PC-3 (cell line): ENCODE data around the gene TCFL5. TPM values are rescaled to one million over a fixed set of nuclear protein-coding genes. Genes with fewer than 3 reads are reported as not detected.
A peak's percentile ranks its signal among the peaks of the same experiment; 100 is the strongest.
"Not testable (repeated sequence)": the region's sequence is repeated elsewhere in the genome, so short reads cannot be mapped to it uniquely, and the experiment has no call there.

ENCODE experiments used
- ATAC-seq: fragments of 200-7000 bp; cut with Tn5 transposase; 2 replicates; pipeline ENCODE4 v1.9.1; 2020; ENCODE audit warnings: mild to moderate bottlenecking, moderate library complexity
- BruUV-seq: library from RNA; stranded (reverse); fragments of 400-500 nt; replicated peaks from 2 replicates; lab custom pipeline; 2021; lab: Mats Ljungman, UMichigan
- CTCF ChIA-PET: fragments of 300-600 bp; sonication (Branson Sonifier 250); formaldehyde crosslinking; loops from one replicate; lab custom pipeline; 2022; ENCODE audit warnings: antibody characterized with exemption; lab: Charles Lee
- POLR2A ChIA-PET: fragments of 300-600 bp; sonication (Branson Sonifier 250); formaldehyde crosslinking; loops from one replicate; lab custom pipeline; 2022; ENCODE audit warnings: antibody characterized with exemption; ENCODE audit not compliant: unreplicated experiment; lab: Charles Lee
- DNase-seq: peaks from one replicate; pipeline ENCODE4 v3.0.0-alpha.2; 2015
- H2AFZ ChIP-seq: fragments of 300-600 bp; sonication (generic); 2 replicates; pipeline ENCODE4 v1.6.0; 2016; ENCODE audit warnings: antibody characterized with exemption, low read length
- H3F3A ChIP-seq: fragments of 300-600 bp; sonication (generic); one replicate; pipeline ENCODE4 v1.6.0; 2017; ENCODE audit warnings: antibody characterized with exemption, low read length, control low read depth, mild to moderate bottlenecking; ENCODE audit not compliant: unreplicated experiment
- H3K27ac ChIP-seq: fragments of 300-600 bp; sonication (generic); 2 replicates; pipeline ENCODE4 v1.5.1; 2016; ENCODE audit warnings: mild to moderate bottlenecking, low read length
- H3K27me3 ChIP-seq: fragments of 300-600 bp; sonication (generic); 2 replicates; pipeline ENCODE4 v1.6.1; 2016; ENCODE audit warnings: low read length, mixed read lengths
- H3K36me3 ChIP-seq: fragments of 300-600 bp; sonication (generic); 2 replicates; pipeline ENCODE4 v1.6.1; 2016; ENCODE audit warnings: low read depth, mixed run types, low read length, mixed read lengths
- H3K4me1 ChIP-seq: fragments of 300-600 bp; sonication (generic); 2 replicates; pipeline ENCODE4 v1.5.1; 2016; ENCODE audit warnings: low read length; ENCODE audit not compliant: insufficient read depth
- H3K4me2 ChIP-seq: fragments of 300-600 bp; sonication (generic); 2 replicates; pipeline ENCODE4 v1.6.0; 2016; ENCODE audit warnings: low read length
- H3K4me3 ChIP-seq: fragments of 300-600 bp; sonication (generic); 2 replicates; pipeline ENCODE4 v1.5.1; 2016; ENCODE audit warnings: mild to moderate bottlenecking, low read length, mixed read lengths
- H3K79me2 ChIP-seq: fragments of 300-600 bp; sonication (generic); 2 replicates; pipeline ENCODE4 v1.6.1; 2017; ENCODE audit warnings: low read length, mixed read lengths
- H3K9ac ChIP-seq: fragments of 300-600 bp; sonication (generic); 2 replicates; pipeline ENCODE4 v1.6.0; 2016; ENCODE audit warnings: mild to moderate bottlenecking, low read length
- H3K9me2 ChIP-seq: fragments of 300-600 bp; sonication (generic); replicated peaks from 2 replicates; pipeline ENCODE4 v1.6.1; 2016; ENCODE audit warnings: mixed run types, low read length, mixed read lengths
- H3K9me3 ChIP-seq: fragments of 300-600 bp; sonication (generic); 2 replicates; pipeline ENCODE4 v1.6.1; 2016; ENCODE audit warnings: low read length, mixed read lengths
- H4K20me1 ChIP-seq: fragments of 300-600 bp; sonication (generic); 2 replicates; pipeline ENCODE4 v1.6.1; 2016; ENCODE audit warnings: low read length, mixed read lengths
- CTCF ChIP-seq: fragments of 300-600 bp; sonication (generic); conservative IDR thresholded peaks from 2 replicates; pipeline ENCODE4 v1.5.1; 2017; ENCODE audit warnings: antibody characterized with exemption, low read depth, mild to moderate bottlenecking, low read length
- EZH2 ChIP-seq: fragments of 300-600 bp; sonication (generic); IDR thresholded peaks from one replicate; pipeline ENCODE4 v1.6.1; 2017; ENCODE audit warnings: antibody characterized with exemption, mild to moderate bottlenecking, low read length; ENCODE audit not compliant: unreplicated experiment
- EZH2phosphoT487 ChIP-seq: fragments of 300-600 bp; sonication (generic); IDR thresholded peaks from 2 replicates; pipeline ENCODE4 v1.6.1; 2018; ENCODE audit warnings: mild to moderate bottlenecking, antibody characterized with exemption, low read length, borderline replicate concordance
- intact Hi-C: fragments of 100-400 bp; cut with micrococcal nuclease; formaldehyde crosslinking; loops from 2 replicates; pipeline ENCODE4 v1.9.0; 2023
- total RNA-seq: library from RNA; depleted of rRNA; stranded (reverse); fragments of >200 nt; gene quantifications from 2 replicates; pipeline ENCODE4 v1.2.3, GENCODE V29; 2014

The TCFL5 gene
- total RNA-seq, 1 experiment from 2014 or later, result 15.8 TPM

GRCh38 chr20:62873681-62874031 is 12.0 kb upstream of the TCFL5 start:
- not testable (repeated sequence) for ATAC-seq, H3K4me1 ChIP-seq, H3K9ac ChIP-seq, H2AFZ ChIP-seq, BruUV-seq, H3K9me2 ChIP-seq, H3K36me3 ChIP-seq, H3K9me3 ChIP-seq, H3K27me3 ChIP-seq, H3K79me2 ChIP-seq, H3K27ac ChIP-seq, H3K4me3 ChIP-seq, H4K20me1 ChIP-seq
- intact Hi-C loops, result loop anchor here (2.0 kb wide), 1 partner anchor 135 kb away; no protein-coding TSS in a partner anchor
- Histone ChIP-seq H3K4me2 (peak overlapping the region; percentile 57; the same call in 1 of the 2 replicates), H3F3A (peaks cover 10% of the 10 kb centered on the region)
- peak; percentile 55 for TF ChIP-seq CTCF
- ChIA-PET POLR2A (interaction anchor here (0.6 kb wide), 1 partner anchor 79 kb away, joined by 5 read pairs; no protein-coding TSS in a partner anchor), CTCF (interaction anchor here (0.8 kb wide), 1 partner anchor 14 kb away, joined by 3 read pairs; no protein-coding TSS in a partner anchor)
- DNase-seq, result peak; percentile 72

GRCh38 chr20:62873280-62873679 is 11.7 kb upstream of the TCFL5 start:
- intact Hi-C loops, result loop anchor here (2.0 kb wide), 1 partner anchor 136 kb away; no protein-coding TSS in a partner anchor
- H3F3A ChIP-seq, result peaks cover 10% of the 10 kb centered on the region
- DNase-seq (no peak), ATAC-seq (no peak)
- H3K79me2 ChIP-seq, result no peaks in the 10 kb centered on the region
- H3K9me3 ChIP-seq, result no peaks in the 10 kb centered on the region
- H3K4me1 ChIP-seq, result peaks cover 6% of the 10 kb centered on the region; the same call in 1 of the 2 replicates
- H4K20me1 ChIP-seq, result no peaks in the 10 kb centered on the region
- ChIA-PET CTCF (interaction anchor here (0.8 kb wide), 1 partner anchor 14 kb away, joined by 3 read pairs; no protein-coding TSS in a partner anchor), POLR2A (interaction anchor here (0.6 kb wide), 2 partner anchors 79 to 230 kb away, joined by 5 to 12 read pairs; no protein-coding TSS in a partner anchor)
- H3K4me2 ChIP-seq, result no peak overlapping the region
- TF ChIP-seq EZH2 (no peak), EZH2phosphoT487 (no peak), CTCF (no peak)
- BruUV-seq, result no TSS peak
- no peak overlapping the region for H3K4me3 ChIP-seq
- H2AFZ ChIP-seq, result no peak overlapping the region
- H3K36me3 ChIP-seq, result no peaks in the 10 kb centered on the region
- no peak overlapping the region for H3K27ac ChIP-seq
- no peaks in the 10 kb centered on the region for H3K27me3 ChIP-seq
- H3K9ac ChIP-seq, result no peak overlapping the region
- no peaks in the 10 kb centered on the region for H3K9me2 ChIP-seq

- Histone ChIP-seq H4K20me1 (no peaks in the 10 kb centered on the region), H3K9ac (no peak overlapping the region), H3K36me3 (no peaks in the 10 kb centered on the region), H3K27me3 (no peaks in the 10 kb centered on the region), H3K27ac (no peak overlapping the region), H3K4me3 (no peak overlapping the region), H3K9me2 (no peaks in the 10 kb centered on the region), H3K4me2 (no peak overlapping the region), H2AFZ (no peak overlapping the region), H3K9me3 (no peaks in the 10 kb centered on the region), H3F3A (peaks cover 7% of the 10 kb centered on the region), H3K4me1 (peaks cover 6% of the 10 kb centered on the region; the same call in 1 of the 2 replicates), H3K79me2 (no peaks in the 10 kb centered on the region)
- DNase-seq, result no peak
- intact Hi-C loops, result loop anchor here (2.0 kb wide), 1 partner anchor 136 kb away; no protein-coding TSS in a partner anchor
- BruUV-seq, result no TSS peak
- ChIA-PET POLR2A (interaction anchor here (0.6 kb wide), 1 partner anchor 230 kb away, joined by 12 read pairs; no protein-coding TSS in a partner anchor), CTCF (no interaction called here)
- TF ChIP-seq EZH2phosphoT487 (no peak), CTCF (no peak)
- no peak for ATAC-seq
Measured at GRCh38 chr20:62872862-62873261, 11.2 kb upstream of the TCFL5 start.
